Type B pancreatic cell (in vitro differentiated cells): Measurements from ENCODE around the gene RNASE7. TPM values are rescaled to one million over a fixed set of nuclear protein-coding genes. Genes with fewer than 3 reads are reported as not detected.

Source experiments
- DNase-seq: peaks from one replicate; pipeline ENCODE4 v3.0.0; 2021; ENCODE audit warnings: mixed read lengths; ENCODE audit not compliant: unreplicated experiment; ENCODE audit errors: extremely low spot score
- H3K27ac Mint-ChIP-seq: 2 replicates; pipeline ENCODE4 v1.8.0; 2021; ENCODE audit warnings: mild to moderate bottlenecking, mixed read lengths
- H3K27me3 Mint-ChIP-seq: 2 replicates; pipeline ENCODE4 v1.8.0; 2021; ENCODE audit warnings: mixed read lengths
- H3K36me3 Mint-ChIP-seq: 2 replicates; pipeline ENCODE4 v1.8.0; 2021; ENCODE audit warnings: mixed read lengths
- H3K4me1 Mint-ChIP-seq: one replicate; pipeline ENCODE4 v1.8.0; 2021; ENCODE audit warnings: mixed read lengths; ENCODE audit not compliant: unreplicated experiment
- H3K4me3 Mint-ChIP-seq: 2 replicates; pipeline ENCODE4 v1.8.0; 2021; ENCODE audit warnings: mild to moderate bottlenecking, mixed read lengths
- H3K9me3 Mint-ChIP-seq: 2 replicates; pipeline ENCODE4 v1.8.0; 2021; ENCODE audit warnings: mixed read lengths
- microRNA-seq: library from miRNA; unstranded; fragments of <30 nt; microRNA quantifications from one replicate; pipeline ENCODE4, GENCODE V29; 2020
- total RNA-seq: library from RNA; stranded (reverse); gene quantifications from 2 replicates; pipeline ENCODE4 v1.2.1, GENCODE V29; 2021; ENCODE audit warnings: low replicate concordance
- TF ChIP-seq, protein P1 (sequence below): fragments of 200-600 bp; sonication (generic); conservative IDR thresholded peaks from 2 replicates; pipeline ENCODE4 v1.5.0; 2021; ENCODE audit warnings: antibody characterized with exemption, mild to moderate bottlenecking

Gene RNASE7
- total RNA-seq, 1 donor from 2014 or later, result not detected

DNA sequence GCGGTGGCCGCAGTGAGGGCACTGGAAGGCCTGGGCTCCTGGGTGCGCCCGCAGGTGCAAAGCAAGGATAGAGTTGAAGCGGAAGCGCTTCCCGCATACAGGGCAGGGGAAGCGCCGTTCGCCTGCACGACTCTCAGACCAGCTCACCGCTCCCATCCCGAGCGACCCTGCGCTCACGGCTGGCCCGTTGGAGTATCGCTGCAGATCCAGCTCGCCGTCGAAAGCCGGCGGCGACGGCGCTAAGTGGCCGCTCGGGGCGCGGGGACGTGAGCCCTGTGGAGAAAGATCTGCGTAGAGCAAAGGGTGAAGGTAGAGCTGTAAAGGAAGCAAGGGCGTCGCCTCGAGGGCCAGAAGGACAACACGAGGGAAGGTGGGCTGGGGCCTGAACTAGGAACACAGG, 50.9 kb downstream of the RNASE7 start:
- H3K4me3 Mint-ChIP-seq, result peak overlapping the region; percentile 20
- no peak overlapping the region for H3K27ac Mint-ChIP-seq
- DNase-seq, result no peak
- H3K27me3 Mint-ChIP-seq, result no peaks in the 10 kb centered on the region
- no peaks in the 10 kb centered on the region for H3K9me3 Mint-ChIP-seq
- H3K36me3 Mint-ChIP-seq, result peaks cover 15% of the 10 kb centered on the region
- peaks cover 37% of the 10 kb centered on the region for H3K4me1 Mint-ChIP-seq
- TF ChIP-seq, protein P1, sequence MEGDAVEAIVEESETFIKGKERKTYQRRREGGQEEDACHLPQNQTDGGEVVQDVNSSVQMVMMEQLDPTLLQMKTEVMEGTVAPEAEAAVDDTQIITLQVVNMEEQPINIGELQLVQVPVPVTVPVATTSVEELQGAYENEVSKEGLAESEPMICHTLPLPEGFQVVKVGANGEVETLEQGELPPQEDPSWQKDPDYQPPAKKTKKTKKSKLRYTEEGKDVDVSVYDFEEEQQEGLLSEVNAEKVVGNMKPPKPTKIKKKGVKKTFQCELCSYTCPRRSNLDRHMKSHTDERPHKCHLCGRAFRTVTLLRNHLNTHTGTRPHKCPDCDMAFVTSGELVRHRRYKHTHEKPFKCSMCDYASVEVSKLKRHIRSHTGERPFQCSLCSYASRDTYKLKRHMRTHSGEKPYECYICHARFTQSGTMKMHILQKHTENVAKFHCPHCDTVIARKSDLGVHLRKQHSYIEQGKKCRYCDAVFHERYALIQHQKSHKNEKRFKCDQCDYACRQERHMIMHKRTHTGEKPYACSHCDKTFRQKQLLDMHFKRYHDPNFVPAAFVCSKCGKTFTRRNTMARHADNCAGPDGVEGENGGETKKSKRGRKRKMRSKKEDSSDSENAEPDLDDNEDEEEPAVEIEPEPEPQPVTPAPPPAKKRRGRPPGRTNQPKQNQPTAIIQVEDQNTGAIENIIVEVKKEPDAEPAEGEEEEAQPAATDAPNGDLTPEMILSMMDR, result no peak

Small RNAs within 50 kb of the gene (microRNA-seq; reads per million reads assigned to microRNA genes)
- not detected for gene MIR6717

Other genes starting within 250 kb of the RNASE7 start
- gene RNASE1, start 239.5 kb upstream of the RNASE7 start, total RNA-seq, result 476 and 793 TPM in 2 replicates
- not detected in 2 replicates for gene RNASE3, start 151.0 kb upstream of the RNASE7 start, total RNA-seq
- not detected in 2 replicates for gene RNASE2, start 86.9 kb upstream of the RNASE7 start, total RNA-seq
- gene METTL17, start 52.4 kb upstream of the RNASE7 start, total RNA-seq, result 59.7 and 88.1 TPM in 2 replicates
- gene SLC39A2, start 43.1 kb upstream of the RNASE7 start, total RNA-seq, result 4.5 and 14.2 TPM in 2 replicates
- 150 and 214 TPM in 2 replicates for gene NDRG2, start 17.3 kb upstream of the RNASE7 start, total RNA-seq
- not detected in 2 replicates for gene TPPP2, start 12.1 kb upstream of the RNASE7 start, total RNA-seq
- gene RNASE13, start 7.6 kb upstream of the RNASE7 start, total RNA-seq, result not detected in 2 replicates
- gene RNASE8, start 15.5 kb downstream of the RNASE7 start, total RNA-seq, result not detected in 2 replicates
- 10.9 and 65.8 TPM in 2 replicates for gene ARHGEF40, start 27.9 kb downstream of the RNASE7 start, total RNA-seq
- 47.8 and 58.0 TPM in 2 replicates for gene ZNF219, start 56.3 kb downstream of the RNASE7 start, total RNA-seq
- gene TMEM253, start 58.7 kb downstream of the RNASE7 start, total RNA-seq, result 1.8 and 2.9 TPM in 2 replicates
- gene OR5AU1, start 113.7 kb downstream of the RNASE7 start, total RNA-seq, result 0.17 TPM in 1 of 2 replicates, not detected in the other
- 474 and 692 TPM in 2 replicates for gene HNRNPC, start 227.1 kb downstream of the RNASE7 start, total RNA-seq
- gene RPGRIP1, start 237.7 kb downstream of the RNASE7 start, total RNA-seq, result 0.19 and 0.63 TPM in 2 replicates